Panc1 (cell line): ENCODE data around the gene PAPPA. TPM values are rescaled to one million over a fixed set of nuclear protein-coding genes. Genes with fewer than 3 reads are reported as not detected.

Experiments used
- ATAC-seq: fragments of 200-7000 bp; cut with Tn5 transposase; 2 replicates; pipeline ENCODE4 v1.9.1; 2020; ENCODE audit warnings: mild to moderate bottlenecking, moderate library complexity
- BruUV-seq: library from RNA; stranded (reverse); fragments of 400-500 nt; replicated peaks from 2 replicates; lab custom pipeline; 2021; lab: Mats Ljungman, UMichigan
- CTCF ChIA-PET: fragments of 300-600 bp; sonication (Branson Sonifier 250); formaldehyde crosslinking; loops from one replicate; lab custom pipeline; 2022; ENCODE audit warnings: antibody characterized with exemption; lab: Charles Lee
- POLR2A ChIA-PET: fragments of 300-600 bp; sonication (Branson Sonifier 250); formaldehyde crosslinking; loops from one replicate; lab custom pipeline; 2022; ENCODE audit warnings: antibody characterized with exemption; lab: Charles Lee
- DNase-seq: peaks from one replicate; pipeline ENCODE4 v3.0.0-alpha.2; 2010; ENCODE audit warnings: low read depth, low spot score
- H3K27ac ChIP-seq: 2 replicates; pipeline ENCODE4 v1.5.1; 2011; ENCODE audit warnings: mild to moderate bottlenecking, low read length, inconsistent platforms
- H3K27me3 ChIP-seq: fragments of 200-500 bp; sonication (Bioruptor generic); 2 replicates; pipeline ENCODE4 v1.6.0; 2014; ENCODE audit warnings: low read length, inconsistent platforms; ENCODE audit not compliant: control insufficient read depth, insufficient read depth
- H3K36me3 ChIP-seq: fragments of 200-500 bp; sonication (Bioruptor generic); 2 replicates; pipeline ENCODE4 v1.5.1; 2014; ENCODE audit warnings: inconsistent platforms, mild to moderate bottlenecking, low read length, moderate library complexity; ENCODE audit not compliant: control insufficient read depth, insufficient read depth
- H3K4me1 ChIP-seq: 2 replicates; pipeline ENCODE4 v1.5.1; 2011; ENCODE audit warnings: inconsistent platforms, mild to moderate bottlenecking, low read length, moderate library complexity; ENCODE audit not compliant: control insufficient read depth, insufficient read depth
- H3K4me3 ChIP-seq, 2 experiments: 2 replicates each; pipeline ENCODE4 v1.5.1; 2011 to 2012; ENCODE audit warnings: low read depth in 2 of 2, low read length in 2 of 2, mild to moderate bottlenecking in 2 of 2, inconsistent platforms in 1 of 2, moderate library complexity in 1 of 2
- H3K9me3 ChIP-seq: fragments of 200-500 bp; sonication (Bioruptor generic); 2 replicates; pipeline ENCODE4 v1.5.1; 2014; ENCODE audit warnings: low read depth, mild to moderate bottlenecking, inconsistent platforms, low read length, moderate library complexity; ENCODE audit not compliant: control insufficient read depth, insufficient read depth
- POLR2AphosphoS5 ChIP-seq: IDR thresholded peaks from 2 replicates; pipeline ENCODE4 v1.6.1; 2012; ENCODE audit warnings: mild to moderate bottlenecking, low read depth, low read length, moderate library complexity
- SIN3A ChIP-seq: IDR thresholded peaks from 2 replicates; pipeline ENCODE4 v1.6.1; 2012; ENCODE audit warnings: low read depth, mild to moderate bottlenecking, low read length, moderate library complexity, borderline replicate concordance; ENCODE audit not compliant: insufficient read depth
- TCF7L2 ChIP-seq: IDR thresholded peaks from 2 replicates; pipeline ENCODE4 v1.6.1; 2011; ENCODE audit warnings: mild to moderate bottlenecking, low read depth, low read length, inconsistent platforms
- in situ Hi-C: cut with HindIII; loops from 2 replicates; pipeline ENCODE4 v1.10.0; 2016; ENCODE audit warnings: low sequenced_read_pairs, low pct_unique_long_range_greater_than_20kb
- intact Hi-C: fragments of 100-400 bp; cut with micrococcal nuclease; formaldehyde crosslinking; loops from one replicate; pipeline ENCODE4 v1.10.0; 2022; ENCODE audit not compliant: unreplicated experiment
- total RNA-seq: library from RNA; stranded (reverse); gene quantifications from one replicate; pipeline ENCODE4 v1.2.1, GENCODE V29; 2021; ENCODE audit not compliant: unreplicated experiment
- TF ChIP-seq, protein P1 (sequence below): fragments of 450-650 bp; IDR thresholded peaks from 2 replicates; pipeline ENCODE4 v1.5.1; 2017; ENCODE audit warnings: mild to moderate bottlenecking
- TF ChIP-seq, protein P2 (sequence below), 2 experiments: IDR thresholded peaks; 2 replicates each; pipeline ENCODE4 v1.6.1; 2011 to 2012; ENCODE audit warnings: low read depth in 2 of 2, control low read depth in 1 of 2, low read length in 1 of 2, mild to moderate bottlenecking in 1 of 2, moderate library complexity in 1 of 2; ENCODE audit not compliant: insufficient read depth in 1 of 2

Gene PAPPA
- total RNA-seq, 1 experiment from 2014 or later = 1.2 TPM

DNA sequence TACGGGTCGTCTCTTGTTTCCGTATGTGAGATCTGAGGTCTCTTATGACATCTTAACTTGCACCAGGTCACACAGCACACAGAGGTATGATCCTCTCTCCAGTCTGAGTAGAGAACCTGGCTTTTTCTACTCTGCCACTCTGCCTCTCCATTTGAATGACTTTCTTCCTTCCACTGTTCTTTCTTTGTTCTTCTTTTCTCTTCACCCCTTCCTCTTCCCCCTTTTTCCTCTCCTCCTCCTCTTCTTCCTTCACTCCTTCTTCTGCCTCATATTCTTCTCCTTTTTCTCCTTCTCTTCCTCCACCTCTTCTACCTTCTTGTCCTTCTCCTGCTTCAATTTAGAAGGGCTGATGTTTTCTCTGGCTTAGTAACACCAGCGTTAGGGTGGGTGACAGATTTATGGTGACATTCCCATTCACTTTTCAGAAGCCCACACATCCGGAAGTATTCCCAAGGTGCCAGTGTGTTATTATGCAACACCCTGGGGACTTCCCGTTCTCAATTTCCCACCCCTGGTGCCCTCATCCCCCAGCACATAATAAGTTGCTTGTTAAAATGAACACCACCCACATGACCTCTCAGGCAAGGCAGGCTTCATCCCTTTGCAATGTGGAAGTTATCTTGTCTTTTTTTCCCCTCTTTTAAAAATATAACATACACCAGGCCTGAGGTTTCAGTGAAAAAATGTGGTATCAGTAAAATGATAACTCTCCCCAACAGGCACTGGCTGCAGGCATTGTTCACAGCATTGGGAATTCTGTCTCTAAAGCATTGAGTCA is 122.0 kb downstream of the PAPPA start:
- Histone ChIP-seq H3K4me1 (no peaks in the 10 kb centered on the region), H3K36me3 (no peaks in the 10 kb centered on the region), H3K4me3 (no peak overlapping the region), H3K9me3 (no peaks in the 10 kb centered on the region), H3K27ac (no peak overlapping the region), H3K27me3 (no peaks in the 10 kb centered on the region)
- ChIA-PET POLR2A (no interaction called here), CTCF (no interaction called here)
- no peak for TF ChIP-seq TCF7L2
- TF ChIP-seq POLR2AphosphoS5 = no peak
- TF ChIP-seq, protein P1, sequence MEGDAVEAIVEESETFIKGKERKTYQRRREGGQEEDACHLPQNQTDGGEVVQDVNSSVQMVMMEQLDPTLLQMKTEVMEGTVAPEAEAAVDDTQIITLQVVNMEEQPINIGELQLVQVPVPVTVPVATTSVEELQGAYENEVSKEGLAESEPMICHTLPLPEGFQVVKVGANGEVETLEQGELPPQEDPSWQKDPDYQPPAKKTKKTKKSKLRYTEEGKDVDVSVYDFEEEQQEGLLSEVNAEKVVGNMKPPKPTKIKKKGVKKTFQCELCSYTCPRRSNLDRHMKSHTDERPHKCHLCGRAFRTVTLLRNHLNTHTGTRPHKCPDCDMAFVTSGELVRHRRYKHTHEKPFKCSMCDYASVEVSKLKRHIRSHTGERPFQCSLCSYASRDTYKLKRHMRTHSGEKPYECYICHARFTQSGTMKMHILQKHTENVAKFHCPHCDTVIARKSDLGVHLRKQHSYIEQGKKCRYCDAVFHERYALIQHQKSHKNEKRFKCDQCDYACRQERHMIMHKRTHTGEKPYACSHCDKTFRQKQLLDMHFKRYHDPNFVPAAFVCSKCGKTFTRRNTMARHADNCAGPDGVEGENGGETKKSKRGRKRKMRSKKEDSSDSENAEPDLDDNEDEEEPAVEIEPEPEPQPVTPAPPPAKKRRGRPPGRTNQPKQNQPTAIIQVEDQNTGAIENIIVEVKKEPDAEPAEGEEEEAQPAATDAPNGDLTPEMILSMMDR = no peak
- no peak for TF ChIP-seq SIN3A
- TF ChIP-seq, protein P2, sequence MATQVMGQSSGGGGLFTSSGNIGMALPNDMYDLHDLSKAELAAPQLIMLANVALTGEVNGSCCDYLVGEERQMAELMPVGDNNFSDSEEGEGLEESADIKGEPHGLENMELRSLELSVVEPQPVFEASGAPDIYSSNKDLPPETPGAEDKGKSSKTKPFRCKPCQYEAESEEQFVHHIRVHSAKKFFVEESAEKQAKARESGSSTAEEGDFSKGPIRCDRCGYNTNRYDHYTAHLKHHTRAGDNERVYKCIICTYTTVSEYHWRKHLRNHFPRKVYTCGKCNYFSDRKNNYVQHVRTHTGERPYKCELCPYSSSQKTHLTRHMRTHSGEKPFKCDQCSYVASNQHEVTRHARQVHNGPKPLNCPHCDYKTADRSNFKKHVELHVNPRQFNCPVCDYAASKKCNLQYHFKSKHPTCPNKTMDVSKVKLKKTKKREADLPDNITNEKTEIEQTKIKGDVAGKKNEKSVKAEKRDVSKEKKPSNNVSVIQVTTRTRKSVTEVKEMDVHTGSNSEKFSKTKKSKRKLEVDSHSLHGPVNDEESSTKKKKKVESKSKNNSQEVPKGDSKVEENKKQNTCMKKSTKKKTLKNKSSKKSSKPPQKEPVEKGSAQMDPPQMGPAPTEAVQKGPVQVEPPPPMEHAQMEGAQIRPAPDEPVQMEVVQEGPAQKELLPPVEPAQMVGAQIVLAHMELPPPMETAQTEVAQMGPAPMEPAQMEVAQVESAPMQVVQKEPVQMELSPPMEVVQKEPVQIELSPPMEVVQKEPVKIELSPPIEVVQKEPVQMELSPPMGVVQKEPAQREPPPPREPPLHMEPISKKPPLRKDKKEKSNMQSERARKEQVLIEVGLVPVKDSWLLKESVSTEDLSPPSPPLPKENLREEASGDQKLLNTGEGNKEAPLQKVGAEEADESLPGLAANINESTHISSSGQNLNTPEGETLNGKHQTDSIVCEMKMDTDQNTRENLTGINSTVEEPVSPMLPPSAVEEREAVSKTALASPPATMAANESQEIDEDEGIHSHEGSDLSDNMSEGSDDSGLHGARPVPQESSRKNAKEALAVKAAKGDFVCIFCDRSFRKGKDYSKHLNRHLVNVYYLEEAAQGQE (IDR thresholded peaks at IDR 0.05; ENCODE audit: insufficient read depth in 1 of 2, low read depth in 2 of 2, low read length in 1 of 2) = no peak
- no TSS peak for BruUV-seq
- intact Hi-C loops (no loop called here), in situ Hi-C loops (no loop called here)
- DNase-seq (no peak), ATAC-seq (no peak)

DNA sequence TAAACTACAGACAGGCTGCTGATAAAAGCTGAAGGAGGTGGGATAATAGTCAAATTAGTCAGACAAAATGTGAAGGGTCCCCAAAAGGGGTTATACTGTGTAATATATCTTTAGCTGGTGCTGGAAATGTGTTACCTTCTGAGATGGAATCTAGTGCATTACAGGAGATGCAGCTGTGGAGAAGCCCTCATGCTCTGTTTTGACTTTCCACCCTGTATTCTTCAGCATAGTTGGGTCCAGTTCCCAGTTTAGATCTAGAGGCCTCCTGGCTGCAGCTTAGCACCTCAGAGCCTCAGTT is 122.6 kb downstream of the PAPPA start:
- no peak for ATAC-seq
- H3K36me3 ChIP-seq = no peaks in the 10 kb centered on the region
- TF ChIP-seq, protein P1 = no peak
- TF ChIP-seq SIN3A = no peak
- TF ChIP-seq TCF7L2 = no peak
- H3K27me3 ChIP-seq = no peaks in the 10 kb centered on the region
- H3K9me3 ChIP-seq = no peaks in the 10 kb centered on the region
- intact Hi-C loops (no loop called here), in situ Hi-C loops (no loop called here)
- ChIA-PET POLR2A (no interaction called here), CTCF (no interaction called here)
- no peak overlapping the region for H3K4me3 ChIP-seq
- no peak for DNase-seq
- no TSS peak for BruUV-seq
- no peak overlapping the region for H3K27ac ChIP-seq
- H3K4me1 ChIP-seq = no peaks in the 10 kb centered on the region
